WTC11 (cell line): Measurements from ENCODE around the gene PYGL. TPM values are rescaled to one million over a fixed set of nuclear protein-coding genes. Genes with fewer than 3 reads are reported as not detected.
"Not testable (repeated sequence)": the region's sequence is repeated elsewhere in the genome, so short reads cannot be mapped to it uniquely, and the experiment has no call there.

Experiments
- ATAC-seq: fragments of 200-7000 bp; cut with Tn5 transposase; 2 replicates; pipeline ENCODE4 v1.10.0; 2021; ENCODE audit warnings: mild to moderate bottlenecking, moderate library complexity
- CTCF ChIA-PET: fragments of 300-600 bp; sonication (Branson Sonifier 250); formaldehyde crosslinking; loops from one replicate; lab custom pipeline; 2021; ENCODE audit warnings: antibody characterized with exemption; lab: Charles Lee
- POLR2A ChIA-PET: fragments of 350-600 bp; sonication (Branson Sonifier 250); formaldehyde crosslinking; loops from one replicate; lab custom pipeline; 2021; ENCODE audit warnings: antibody characterized with exemption; lab: Charles Lee
- DNase-seq: peaks from one replicate; pipeline ENCODE4 v3.0.0; 2021; ENCODE audit warnings: low spot score
- H3K27ac Mint-ChIP-seq: 2 replicates; pipeline ENCODE4 v1.8.0; 2021; ENCODE audit warnings: mixed read lengths
- H3K27me3 Mint-ChIP-seq: 2 replicates; pipeline ENCODE4 v1.8.0; 2021; ENCODE audit warnings: low read depth, mild to moderate bottlenecking, moderate library complexity, mixed read lengths
- H3K36me3 Mint-ChIP-seq: 2 replicates; pipeline ENCODE4 v1.8.0; 2021; ENCODE audit warnings: mixed read lengths
- H3K4me1 Mint-ChIP-seq: 2 replicates; pipeline ENCODE4 v1.8.0; 2022; ENCODE audit warnings: mixed read lengths
- H3K4me3 Mint-ChIP-seq: 2 replicates; pipeline ENCODE4 v1.8.0; 2021; ENCODE audit warnings: mild to moderate bottlenecking, moderate library complexity, mixed read lengths
- H3K9me3 Mint-ChIP-seq: 2 replicates; pipeline ENCODE4 v1.8.0; 2021; ENCODE audit warnings: mixed read lengths
- ATF1 ChIP-seq: sonication (generic); formaldehyde crosslinking; IDR thresholded peaks from 2 replicates; pipeline ENCODE4 v1.8.1; 2023; ENCODE audit warnings: mild to moderate bottlenecking, moderate library complexity, missing genetic modification reagents
- ATF6 ChIP-seq: sonication (generic); formaldehyde crosslinking; IDR thresholded peaks from 2 replicates; pipeline ENCODE4 v1.8.1; 2023; ENCODE audit warnings: mild to moderate bottlenecking, missing genetic modification reagents
- CTCF ChIP-seq: fragments of 200-600 bp; IDR thresholded peaks from 2 replicates; pipeline ENCODE4 v1.8.0; 2022; ENCODE audit warnings: antibody characterized with exemption
- ERG ChIP-seq: fragments of 250-450 bp; sonication (Bioruptor Pico); IDR thresholded peaks from 2 replicates; pipeline ENCODE4 v1.8.0; 2021; ENCODE audit warnings: mild to moderate bottlenecking
- ESRRA ChIP-seq: sonication (generic); formaldehyde crosslinking; IDR thresholded peaks from 2 replicates; pipeline ENCODE4 v1.8.1; 2022; ENCODE audit warnings: mild to moderate bottlenecking, missing genetic modification reagents, borderline replicate concordance
- ETV6 ChIP-seq: sonication (generic); formaldehyde crosslinking; IDR thresholded peaks from 2 replicates; pipeline ENCODE4 v1.8.1; 2022; ENCODE audit warnings: mild to moderate bottlenecking, missing genetic modification reagents
- FOXP4 ChIP-seq: sonication (generic); formaldehyde crosslinking; IDR thresholded peaks from 2 replicates; pipeline ENCODE4 v1.8.0; 2022; ENCODE audit warnings: mild to moderate bottlenecking, missing genetic modification reagents
- IRF2 ChIP-seq: sonication (generic); formaldehyde crosslinking; IDR thresholded peaks from 2 replicates; pipeline ENCODE4 v1.8.0; 2022; ENCODE audit warnings: low read depth, missing genetic modification reagents, borderline replicate concordance
- NFYB ChIP-seq: sonication (generic); formaldehyde crosslinking; conservative IDR thresholded peaks from 2 replicates; pipeline ENCODE4 v1.8.0; 2022; ENCODE audit warnings: low read depth, missing genetic modification reagents
- OVOL2 ChIP-seq: fragments of 250-450 bp; sonication (Bioruptor Pico); IDR thresholded peaks from 2 replicates; pipeline ENCODE4 v1.9.0; 2021; ENCODE audit warnings: mild to moderate bottlenecking, borderline replicate concordance
- PRRX2 ChIP-seq: fragments of 250-450 bp; sonication (Bioruptor Pico); IDR thresholded peaks from 2 replicates; pipeline ENCODE4 v1.8.0; 2021; ENCODE audit warnings: mild to moderate bottlenecking
- SOX15 ChIP-seq: fragments of 250-450 bp; sonication (Bioruptor Pico); IDR thresholded peaks from 2 replicates; pipeline ENCODE4 v1.9.0; 2021; ENCODE audit warnings: mild to moderate bottlenecking
- TEAD1 ChIP-seq: sonication (generic); formaldehyde crosslinking; IDR thresholded peaks from 2 replicates; pipeline ENCODE4 v1.8.0; 2022; ENCODE audit warnings: mild to moderate bottlenecking, missing genetic modification reagents
- ZNF121 ChIP-seq: sonication (generic); formaldehyde crosslinking; IDR thresholded peaks from 2 replicates; pipeline ENCODE4 v1.8.0; 2023; ENCODE audit warnings: missing genetic modification reagents
- ZNF138 ChIP-seq: sonication (generic); formaldehyde crosslinking; conservative IDR thresholded peaks from 2 replicates; pipeline ENCODE4 v1.8.1; 2022; ENCODE audit warnings: mild to moderate bottlenecking, moderate library complexity, missing genetic modification reagents
- ZNF425 ChIP-seq: fragments of 250-450 bp; sonication (Bioruptor Pico); conservative IDR thresholded peaks from 2 replicates; pipeline ENCODE4 v1.9.0; 2021; ENCODE audit warnings: mild to moderate bottlenecking
- ZSCAN18 ChIP-seq: fragments of 250-450 bp; sonication (Bioruptor Pico); IDR thresholded peaks from 2 replicates; pipeline ENCODE4 v2.1.2; 2022; ENCODE audit warnings: mild to moderate bottlenecking, moderate library complexity
- total RNA-seq: library from RNA; stranded (reverse); gene quantifications from 3 replicates; pipeline ENCODE4 v1.2.3, GENCODE V29; 2021

Gene PYGL
- total RNA-seq, 1 experiment from 2014 or later, result 81.0 TPM

GRCh38 chr14:50897658-50898175 lies 46.6 kb downstream of the PYGL start:
- TF ChIP-seq TEAD1 (CRISPR knock-in tag), result peak; percentile 50; the same call in 1 of the 2 replicates
- TF ChIP-seq ESRRA, result 0 out of 2 replicates have a peak, but pooled peaks have one; percentile 32
- TF ChIP-seq CTCF, result no peak
- no peak for TF ChIP-seq ZSCAN18 (CRISPR knock-in tag)
- TF ChIP-seq FOXP4, result no peak
- DNase-seq (no peak), ATAC-seq (peak; percentile 84)
- CTCF ChIA-PET, result interaction anchor here (0.5 to 2.3 kb wide), 4 partner anchors 37 to 124 kb away, joined by 3 to 8 read pairs (median 3); no protein-coding TSS in a partner anchor
- Mint-ChIP-seq H3K9me3 (peaks cover 17% of the 10 kb centered on the region), H3K27me3 (no peaks in the 10 kb centered on the region; the same call in 1 of the 2 replicates), H3K4me1 (peaks cover 77% of the 10 kb centered on the region), H3K36me3 (peaks cover 41% of the 10 kb centered on the region), H3K4me3 (peak overlapping the region; percentile 77), H3K27ac (peak overlapping the region; percentile 98)
- POLR2A ChIA-PET, result no interaction called here

GRCh38 chr14:50897005-50897404 lies 47.3 kb downstream of the PYGL start:
- ATAC-seq, H3K27me3 Mint-ChIP-seq, DNase-seq, POLR2A ChIA-PET: not testable (repeated sequence)
- H3K4me3 Mint-ChIP-seq, result peak overlapping the region; percentile 77
- CTCF ChIA-PET, result interaction anchor here (1.2 to 2.3 kb wide), 2 partner anchors 37 to 123 kb away, joined by 3 to 8 read pairs; no protein-coding TSS in a partner anchor
- H3K4me1 Mint-ChIP-seq, result peaks cover 77% of the 10 kb centered on the region
- H3K27ac Mint-ChIP-seq, result peak overlapping the region; percentile 98
- peaks cover 17% of the 10 kb centered on the region for H3K9me3 Mint-ChIP-seq
- peaks cover 36% of the 10 kb centered on the region for H3K36me3 Mint-ChIP-seq

- Mint-ChIP-seq H3K4me1 (peaks cover 83% of the 10 kb centered on the region), H3K4me3 (peak overlapping the region; percentile 77), H3K27ac (peak overlapping the region; percentile 98), H3K9me3 (peaks cover 17% of the 10 kb centered on the region), H3K36me3 (peaks cover 34% of the 10 kb centered on the region)
- POLR2A ChIA-PET, DNase-seq, H3K27me3 Mint-ChIP-seq: not testable (repeated sequence)
- CTCF ChIA-PET, result interaction anchor here (2.3 kb wide), 1 partner anchor 36 kb away, joined by 8 read pairs; no protein-coding TSS in a partner anchor
- ATAC-seq, result peak; percentile 10
Measured at GRCh38 chr14:50896421-50896820, 47.9 kb downstream of the PYGL start.

GRCh38 chr14:50892255-50892654 lies 52.0 kb downstream of the PYGL start:
- H3K4me3 Mint-ChIP-seq, result no peak overlapping the region; the same call in 1 of the 2 replicates
- peak overlapping the region; percentile 78 for H3K27ac Mint-ChIP-seq
- peaks cover 66% of the 10 kb centered on the region for H3K4me1 Mint-ChIP-seq
- CTCF ChIA-PET, result interaction anchor here (1.2 kb wide), 1 partner anchor 32 kb away, joined by 7 read pairs; no protein-coding TSS in a partner anchor
- H3K36me3 Mint-ChIP-seq, result peaks cover 24% of the 10 kb centered on the region
- POLR2A ChIA-PET, result no interaction called here
- DNase-seq, result peak; percentile 62
- H3K9me3 Mint-ChIP-seq, result peaks cover 17% of the 10 kb centered on the region
- ATAC-seq, result peak; percentile 97
- no peaks in the 10 kb centered on the region; the same call in 1 of the 2 replicates for H3K27me3 Mint-ChIP-seq
- 0 out of 2 replicates have a peak, but pooled peaks have one; percentile 6 for TF ChIP-seq ZNF121 (CRISPR knock-in tag)
- no peak for TF ChIP-seq ZNF425 (CRISPR knock-in tag)
- no peak for TF ChIP-seq ATF6 (CRISPR knock-in tag)
- no peak for TF ChIP-seq OVOL2
- no peak for TF ChIP-seq ATF1 (CRISPR knock-in tag)
- no peak for TF ChIP-seq ERG (CRISPR knock-in tag)
- TF ChIP-seq NFYB (CRISPR knock-in tag), result no peak
- TF ChIP-seq IRF2 (CRISPR knock-in tag), result no peak
- no peak for TF ChIP-seq ZNF138
- no peak for TF ChIP-seq ETV6
- TF ChIP-seq PRRX2, result no peak
- no peak for TF ChIP-seq SOX15 (CRISPR knock-in tag)
